Esophagus muscularis mucosa (tissue), 4 donors: ENCODE data around the gene NINJ2.

ENCODE experiments used
- CTCF ChIP-seq, 3 experiments: fragments of 200-600 bp in 2 of 3; fragments of 450-650 bp in 1 of 3; sonication (generic) in 2 of 3; IDR thresholded peaks; one replicate each; pipeline ENCODE4 v1.5.1; 2017 to 2019; ENCODE audit warnings: antibody characterized with exemption in 3 of 3, mild to moderate bottlenecking in 2 of 3, moderate library complexity in 1 of 3
- EP300 ChIP-seq: sonication (generic); formaldehyde crosslinking; IDR thresholded peaks from one replicate; pipeline ENCODE4 v1.6.1; 2017; ENCODE audit warnings: antibody characterized with exemption
- POLR2AphosphoS5 ChIP-seq, 2 donors: sonication (generic); formaldehyde crosslinking; IDR thresholded peaks; one replicate each; pipeline ENCODE4 v1.6.1; 2017; ENCODE audit warnings: antibody characterized with exemption in 2 of 2

DNA sequence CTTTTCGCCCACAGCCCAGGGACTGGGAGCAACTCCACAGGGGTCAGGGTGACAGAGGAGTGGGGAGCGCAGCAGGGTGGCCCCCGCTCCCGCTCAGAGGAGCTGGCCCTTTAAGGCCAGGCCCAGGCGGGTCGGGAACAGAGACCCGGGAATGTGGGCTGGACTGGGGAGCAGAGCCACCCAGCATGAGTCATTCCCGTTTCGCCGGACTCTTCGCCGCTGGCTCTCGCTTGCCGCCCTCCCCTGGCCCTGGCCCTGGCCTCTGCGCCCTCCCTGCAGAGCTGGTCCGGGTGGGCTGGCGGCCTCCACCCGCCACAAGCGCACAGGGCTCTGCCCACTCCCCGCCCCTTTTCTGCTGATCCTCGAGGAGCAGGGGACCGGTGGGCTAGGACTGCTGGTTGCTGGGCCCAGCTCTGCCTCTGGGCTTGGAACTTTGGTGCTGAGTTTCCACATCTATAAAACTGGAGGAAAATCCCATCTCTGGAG is 92.8 kb downstream of the NINJ2 start:
- TF ChIP-seq CTCF (IDR thresholded peaks at IDR 0.05) (no peak), POLR2AphosphoS5 (IDR thresholded peaks at IDR 0.05) (peak; percentile 72 to 86), EP300 (no peak)
